ENCODE measurements around the gene DAPP1. TPM values are rescaled to one million over a fixed set of nuclear protein-coding genes. Genes with fewer than 3 reads are reported as not detected.

Gene DAPP1
- total RNA-seq, 1 experiment from 2014 or later, result not detected

GRCh38 chr4:99807666-99808065, 9.0 kb upstream of the DAPP1 start:
- BruUV-seq (replicated peaks), result no TSS peak
- no peak for DNase-seq (ENCODE audit: low spot score)
- Histone ChIP-seq H3K4me1 (ENCODE audit: insufficient read depth, low read length, poor library complexity, severe bottlenecking) (no peaks in the 10 kb centered on the region), H3K9me3 (ENCODE audit: low read depth, low read length, poor library complexity, severe bottlenecking) (no peaks in the 10 kb centered on the region), H3K4me3 (ENCODE audit: low read depth, low read length, poor library complexity, severe bottlenecking) (no peak overlapping the region), H3K27ac (ENCODE audit: low read depth, low read length, poor library complexity, severe bottlenecking) (no peak overlapping the region), H3K36me3 (ENCODE audit: insufficient read depth, low read length, poor library complexity, severe bottlenecking) (no peaks in the 10 kb centered on the region), H3K27me3 (replicated peaks; ENCODE audit: insufficient read depth, low read depth, low read length, poor library complexity) (peaks cover 23% of the 10 kb centered on the region)
- POLR2A ChIA-PET (ENCODE audit: low non-redundant PET), result no interaction called here
- intact Hi-C loops (cut with micrococcal nuclease; ENCODE audit: unreplicated experiment), result loop anchor here (1.0 to 10.0 kb wide), 3 partner anchors 140 to 393 kb away; partner anchors contain the start of gene DNAJB14
- CTCF ChIA-PET, result interaction anchor here (1.2 kb wide), 1 partner anchor 344 kb away, joined by 3 read pairs; no protein-coding TSS in a partner anchor
- no peak for TF ChIP-seq CTCF (conservative IDR thresholded peaks at IDR 0.05; ENCODE audit: low read depth, low read length)

- ChIA-PET POLR2A (ENCODE audit: low non-redundant PET) (no interaction called here), CTCF (interaction anchor here (1.2 kb wide), 1 partner anchor 345 kb away, joined by 3 read pairs; no protein-coding TSS in a partner anchor)
- H3K27ac ChIP-seq (ENCODE audit: low read depth, low read length, poor library complexity, severe bottlenecking), result no peak overlapping the region
- DNase-seq (ENCODE audit: low spot score), result peak; percentile 62
- no peaks in the 10 kb centered on the region for H3K36me3 ChIP-seq (ENCODE audit: insufficient read depth, low read length, poor library complexity, severe bottlenecking)
- peaks cover 16% of the 10 kb centered on the region for H3K27me3 ChIP-seq (replicated peaks; ENCODE audit: insufficient read depth, low read depth, low read length, poor library complexity)
- BruUV-seq (replicated peaks), result no TSS peak
- no peaks in the 10 kb centered on the region for H3K9me3 ChIP-seq (ENCODE audit: low read depth, low read length, poor library complexity, severe bottlenecking)
- intact Hi-C loops (cut with micrococcal nuclease; ENCODE audit: unreplicated experiment), result loop anchor here (1.0 to 10.0 kb wide), 3 partner anchors 139 to 394 kb away; partner anchors contain the start of gene DNAJB14
- no peaks in the 10 kb centered on the region for H3K4me1 ChIP-seq (ENCODE audit: insufficient read depth, low read length, poor library complexity, severe bottlenecking)
- TF ChIP-seq EZH2 (IDR thresholded peaks at IDR 0.05; ENCODE audit: borderline replicate concordance, low read depth, low read length, poor library complexity, severe bottlenecking) (no peak), CTCF (conservative IDR thresholded peaks at IDR 0.05; ENCODE audit: low read depth, low read length) (peak; percentile 73)
- H3K4me3 ChIP-seq (ENCODE audit: low read depth, low read length, poor library complexity, severe bottlenecking), result no peak overlapping the region
Measured at GRCh38 chr4:99808260-99808857, 8.3 kb upstream of the DAPP1 start.

GRCh38 chr4:99809326-99809725, 7.3 kb upstream of the DAPP1 start:
- ChIA-PET POLR2A (ENCODE audit: low non-redundant PET) (no interaction called here), CTCF (no interaction called here)
- H3K27me3 ChIP-seq (replicated peaks; ENCODE audit: insufficient read depth, low read depth, low read length, poor library complexity), result peaks cover 6% of the 10 kb centered on the region
- no peak for DNase-seq (ENCODE audit: low spot score)
- H3K27ac ChIP-seq (ENCODE audit: low read depth, low read length, poor library complexity, severe bottlenecking), result no peak overlapping the region
- no peak overlapping the region for H3K4me3 ChIP-seq (ENCODE audit: low read depth, low read length, poor library complexity, severe bottlenecking)
- no peak for TF ChIP-seq CTCF (conservative IDR thresholded peaks at IDR 0.05; ENCODE audit: low read depth, low read length)
- no peak for TF ChIP-seq EZH2 (IDR thresholded peaks at IDR 0.05; ENCODE audit: borderline replicate concordance, low read depth, low read length, poor library complexity, severe bottlenecking)
- H3K4me1 ChIP-seq (ENCODE audit: insufficient read depth, low read length, poor library complexity, severe bottlenecking), result no peaks in the 10 kb centered on the region
- no TSS peak for BruUV-seq (replicated peaks)
- no peaks in the 10 kb centered on the region for H3K36me3 ChIP-seq (ENCODE audit: insufficient read depth, low read length, poor library complexity, severe bottlenecking)
- intact Hi-C loops (cut with micrococcal nuclease; ENCODE audit: unreplicated experiment), result loop anchor here (5.0 to 10.0 kb wide), 2 partner anchors 138 to 395 kb away; partner anchors contain the start of gene DNAJB14
- H3K9me3 ChIP-seq (ENCODE audit: low read depth, low read length, poor library complexity, severe bottlenecking), result no peaks in the 10 kb centered on the region
